ENCODE results near the gene FOXI1.

FOXI1 gene

DNA sequence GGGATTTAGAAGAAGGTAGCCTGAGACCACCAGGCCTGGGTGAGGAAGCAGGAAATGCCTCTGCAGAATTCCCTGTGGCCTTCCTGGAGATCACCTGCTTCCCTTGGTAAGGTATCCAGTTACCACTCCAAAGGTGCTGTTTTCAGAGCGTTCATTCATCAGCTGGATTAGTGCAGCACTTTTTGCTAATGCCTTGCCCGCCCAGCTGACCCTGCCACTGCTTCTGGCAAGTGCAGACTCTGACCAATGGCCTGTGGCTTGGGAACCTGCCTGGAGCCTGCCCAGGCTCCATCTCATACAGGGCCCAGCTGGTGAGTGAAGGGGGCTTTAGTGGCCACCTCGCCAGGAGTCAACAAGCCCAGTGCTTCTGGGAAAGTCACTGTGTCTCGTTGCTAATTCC, 48.6 kb downstream of the FOXI1 start:
- no peak for DNase-seq

DNA sequence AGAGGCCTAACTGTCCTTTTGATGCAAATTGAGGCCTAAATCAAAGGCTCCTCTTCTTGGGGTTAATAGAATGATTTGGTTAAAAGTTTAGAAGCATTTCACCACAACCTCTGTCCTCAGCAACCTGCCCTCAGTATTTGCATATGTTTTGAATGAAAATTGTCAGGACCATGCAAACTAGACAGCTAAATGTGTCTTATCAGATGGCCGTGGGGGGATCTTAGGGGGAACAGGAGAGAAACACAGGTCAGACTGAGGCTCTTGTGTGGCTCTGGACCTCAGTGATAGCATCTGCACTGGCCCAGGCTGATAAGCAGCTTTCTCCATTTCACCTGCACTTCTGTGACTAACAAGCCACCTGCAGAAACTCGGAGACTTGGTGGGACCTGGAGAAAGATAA, 49.0 kb downstream of the FOXI1 start:
- no peak for DNase-seq

DNA sequence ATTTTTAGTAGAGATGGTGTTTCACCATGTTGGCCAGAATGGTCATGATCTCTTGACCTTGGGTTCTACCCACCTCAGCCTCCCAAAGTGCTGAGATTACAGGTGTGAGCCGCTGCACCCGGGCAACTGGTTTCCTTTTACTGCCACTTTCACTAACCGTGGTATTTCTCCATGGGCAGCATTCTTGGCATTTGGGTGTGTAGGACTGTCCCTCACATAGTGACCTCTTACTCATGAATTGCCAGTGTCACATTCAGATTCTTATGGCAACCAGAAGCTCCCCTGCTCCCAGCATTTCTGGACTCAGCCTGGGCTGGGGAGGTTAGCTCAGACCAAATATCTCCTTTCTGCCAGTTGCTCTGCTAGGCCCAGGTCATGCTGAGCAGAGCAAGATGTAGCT, 50.1 kb downstream of the FOXI1 start:
- DNase-seq = no peak

DNA sequence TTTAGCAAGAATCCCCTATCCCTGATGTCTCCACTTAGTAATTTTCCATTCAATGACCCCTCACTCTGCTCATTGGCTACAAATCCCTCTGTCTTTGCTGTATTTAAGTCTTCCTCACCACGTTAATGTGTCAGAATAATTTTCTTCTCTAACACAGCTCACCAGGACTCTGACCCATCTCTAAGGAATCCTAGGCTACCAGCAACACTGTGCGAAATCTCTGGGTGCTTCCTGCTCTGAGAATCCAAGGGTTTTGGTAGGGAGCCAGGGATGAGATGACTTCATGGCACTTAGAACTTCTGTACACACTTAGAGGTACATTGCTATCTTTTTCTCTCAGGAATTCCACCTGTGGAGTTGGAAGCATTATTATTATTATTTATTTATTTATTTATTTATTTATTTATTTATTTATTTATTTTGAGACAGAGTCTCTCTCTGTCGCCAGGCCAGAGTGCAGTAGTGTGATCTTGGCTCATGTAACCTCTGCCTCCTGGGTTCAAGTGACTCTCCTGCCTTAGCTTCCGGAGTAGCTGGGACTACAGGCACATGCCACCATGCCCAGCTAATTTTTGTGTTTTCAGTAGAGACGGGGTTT, 53.5 kb downstream of the FOXI1 start:
- DNase-seq = no peak

Measured in activated CD4-positive, alpha-beta T cell treated with anti-CD3 and anti-CD28 coated beads, Interleukin-2, amount 50 U/mL, for 16 hours (primary cell).